HG02588 (cell line): Measurements from ENCODE around the gene CLCN2.
"Not testable (repeated sequence)": the region's sequence is repeated elsewhere in the genome, so short reads cannot be mapped to it uniquely, and the experiment has no call there.

Experiments used
- ATAC-seq: cut with Tn5 transposase; IDR thresholded peaks from one replicate; pipeline ENCODE4 v1.9.1; 2021; ENCODE audit warnings: mild to moderate bottlenecking, moderate library complexity; ENCODE audit not compliant: unreplicated experiment

Gene CLCN2

DNA sequence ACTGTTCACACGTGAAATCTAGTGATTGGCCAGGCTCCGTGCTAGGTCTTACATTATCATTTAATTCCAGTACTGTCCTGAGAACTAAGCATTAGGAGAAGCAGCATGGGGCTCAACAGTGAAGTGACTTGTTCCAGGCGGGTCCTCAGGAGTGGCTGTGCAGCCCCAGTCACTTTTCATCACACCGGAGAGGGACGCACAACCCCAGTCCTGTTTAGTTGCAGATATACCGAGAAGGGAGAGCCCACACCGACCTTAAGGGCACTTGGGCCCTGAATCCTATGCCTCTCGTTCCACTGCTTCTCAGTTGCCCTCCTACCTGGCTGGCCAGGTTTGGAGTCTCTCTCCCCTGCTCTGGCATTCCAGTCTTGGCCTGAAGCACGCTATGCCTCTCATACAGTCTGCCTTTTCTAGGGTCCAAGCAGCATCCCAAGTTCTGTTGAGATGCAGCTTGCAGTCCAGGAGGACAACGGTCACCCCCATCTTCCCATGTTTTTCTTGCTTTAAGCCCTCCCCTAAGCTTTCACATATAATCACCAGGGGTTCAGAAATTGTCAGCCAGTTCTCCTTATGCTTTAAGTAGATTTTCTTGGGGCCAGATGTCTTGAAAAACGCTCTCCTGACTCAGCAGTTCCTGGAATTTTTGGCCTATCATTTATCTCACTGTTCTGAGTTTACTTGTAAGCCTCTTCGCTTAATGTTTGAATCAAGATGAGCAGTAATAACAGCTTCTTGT lies 13.9 kb downstream of the CLCN2 start:
- ATAC-seq: no peak

- no peak for ATAC-seq
Observed at GRCh38 chr3:184346480-184347190, 14.8 kb downstream of the CLCN2 start.

- no peak for ATAC-seq
Observed at GRCh38 chr3:184345317-184346144, 15.9 kb downstream of the CLCN2 start.

GRCh38 chr3:184344579-184345316 lies 16.7 kb downstream of the CLCN2 start:
- no peak for ATAC-seq

- ATAC-seq: no peak
Observed at GRCh38 chr3:184343200-184343876, 18.1 kb downstream of the CLCN2 start.

DNA sequence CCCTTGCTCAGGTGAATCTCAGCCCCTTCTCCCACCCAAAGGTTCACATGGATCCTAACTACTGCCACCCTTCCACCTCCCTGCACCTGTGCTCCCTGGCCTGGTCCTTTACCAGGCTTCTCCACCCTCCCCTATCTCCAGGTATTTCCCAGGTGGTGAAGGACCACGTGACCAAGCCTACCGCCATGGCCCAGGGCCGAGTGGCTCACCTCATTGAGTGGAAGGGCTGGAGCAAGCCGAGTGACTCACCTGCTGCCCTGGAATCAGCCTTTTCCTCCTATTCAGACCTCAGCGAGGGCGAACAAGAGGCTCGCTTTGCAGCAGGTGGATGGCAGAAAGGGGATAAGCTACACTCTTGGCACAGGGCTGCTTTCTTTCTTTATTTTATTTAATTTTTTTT lies 19.5 kb downstream of the CLCN2 start:
- no peak for ATAC-seq

GRCh38 chr3:184339451-184340135 lies 21.8 kb downstream of the CLCN2 start:
- not testable (repeated sequence) for ATAC-seq

DNA sequence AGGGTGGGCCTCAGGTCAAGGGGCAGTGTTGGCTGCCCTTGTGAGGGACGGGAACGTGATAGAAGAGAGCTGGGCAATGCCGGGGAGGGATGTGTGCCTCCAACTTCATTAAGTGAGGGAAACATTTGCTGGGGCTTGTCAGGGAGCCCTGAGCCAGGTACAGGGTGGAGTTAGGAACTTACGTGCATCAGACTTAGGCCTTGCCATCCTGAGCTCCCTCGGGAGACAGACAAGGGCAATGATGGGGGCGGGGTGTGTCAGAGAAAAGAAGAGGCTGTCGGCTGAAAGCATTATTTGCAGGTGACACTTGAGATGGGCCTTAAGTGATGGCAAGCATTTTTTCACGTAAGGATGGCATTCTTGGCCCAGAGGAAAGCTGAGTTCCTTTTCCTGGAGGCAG lies 22.4 kb downstream of the CLCN2 start:
- ATAC-seq: no peak

GRCh38 chr3:184338511-184338945 lies 22.9 kb downstream of the CLCN2 start:
- ATAC-seq: no peak

GRCh38 chr3:184337981-184338380 lies 23.4 kb downstream of the CLCN2 start:
- no peak for ATAC-seq

- no peak for ATAC-seq
Observed at GRCh38 chr3:184337399-184337714, 24.0 kb downstream of the CLCN2 start, which contains the start of gene FAM131A. TSS of gene FAM131A (plus strand) at chr3:184337600. CDS start at chr3:184337631, 31 bp downstream.

- no peak for ATAC-seq
Observed at GRCh38 chr3:184336547-184337398, 24.6 kb downstream of the CLCN2 start.

DNA sequence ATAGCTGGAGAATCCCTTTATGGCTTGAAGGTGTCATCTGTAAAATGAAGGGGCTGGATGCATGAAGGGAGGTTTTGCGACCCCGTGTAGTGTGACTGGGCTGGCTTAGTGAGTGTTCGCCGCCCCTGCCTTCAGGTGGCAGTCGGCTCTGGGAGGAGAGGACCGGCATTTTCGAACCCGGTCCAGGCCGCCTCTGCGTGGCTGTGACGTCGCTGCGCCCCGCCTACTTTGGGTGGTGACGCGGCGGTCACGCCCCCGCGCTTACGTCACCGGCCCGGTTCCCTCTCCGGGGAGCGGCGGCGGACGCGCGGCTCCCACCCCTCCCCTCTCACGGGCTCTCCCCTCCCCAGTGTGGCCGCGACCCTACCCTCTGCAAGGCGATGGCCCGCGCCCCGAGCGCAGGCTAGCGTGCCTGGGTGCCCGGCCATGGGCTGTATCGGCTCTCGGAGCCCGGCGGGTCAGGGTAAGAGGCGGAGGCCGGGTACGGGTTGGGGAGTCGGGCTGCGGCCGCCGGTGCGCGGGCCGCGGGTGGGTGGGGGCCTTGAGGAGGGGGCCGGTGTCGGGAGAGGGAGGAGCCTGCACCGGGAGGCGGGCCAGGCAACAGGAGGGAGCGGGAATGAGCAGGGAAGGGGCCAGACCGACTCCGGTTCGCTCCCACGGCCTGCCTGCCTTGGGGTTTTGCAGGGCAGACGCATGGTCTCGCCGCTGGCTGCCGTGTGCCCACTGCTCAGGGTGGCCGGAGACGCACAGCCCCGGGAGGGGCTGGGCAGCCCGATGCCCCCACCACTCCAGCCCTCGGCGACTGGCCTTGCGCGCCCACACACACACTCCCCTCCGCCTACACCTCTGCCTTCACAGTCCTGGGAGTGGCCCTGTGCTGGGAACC lies 25.5 kb downstream of the CLCN2 start:
- ATAC-seq: peak; percentile 79

GRCh38 chr3:184335291-184335660 lies 26.1 kb downstream of the CLCN2 start:
- no peak for ATAC-seq

DNA sequence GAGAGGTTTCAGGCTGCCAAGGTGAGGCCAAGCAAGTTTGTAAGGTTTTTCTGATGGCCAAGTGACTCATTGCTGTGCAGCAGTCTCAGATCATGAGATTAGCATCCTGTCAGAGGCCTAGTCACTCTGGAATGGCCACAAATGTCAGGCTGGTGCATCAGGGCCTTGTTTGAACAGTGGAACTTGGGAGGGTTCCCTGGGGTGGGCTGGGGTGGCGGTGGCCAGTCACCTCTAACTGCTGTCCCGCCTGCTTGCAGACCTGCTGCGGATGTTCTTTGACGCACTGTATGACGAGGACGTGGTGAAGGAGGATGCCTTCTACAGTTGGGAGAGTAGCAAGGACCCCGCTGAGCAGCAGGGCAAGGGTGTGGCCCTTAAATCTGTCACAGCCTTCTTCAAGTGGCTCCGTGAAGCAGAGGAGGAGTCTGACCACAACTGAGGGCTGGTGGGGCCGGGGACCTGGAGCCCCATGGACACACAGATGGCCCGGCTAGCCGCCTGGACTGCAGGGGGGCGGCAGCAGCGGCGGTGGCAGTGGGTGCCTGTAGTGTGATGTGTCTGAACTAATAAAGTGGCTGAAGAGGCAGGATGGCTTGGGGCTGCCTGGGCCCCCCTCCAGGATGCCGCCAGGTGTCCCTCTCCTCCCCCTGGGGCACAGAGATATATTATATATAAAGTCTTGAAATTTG lies 26.8 kb downstream of the CLCN2 start:
- ATAC-seq: no peak

DNA sequence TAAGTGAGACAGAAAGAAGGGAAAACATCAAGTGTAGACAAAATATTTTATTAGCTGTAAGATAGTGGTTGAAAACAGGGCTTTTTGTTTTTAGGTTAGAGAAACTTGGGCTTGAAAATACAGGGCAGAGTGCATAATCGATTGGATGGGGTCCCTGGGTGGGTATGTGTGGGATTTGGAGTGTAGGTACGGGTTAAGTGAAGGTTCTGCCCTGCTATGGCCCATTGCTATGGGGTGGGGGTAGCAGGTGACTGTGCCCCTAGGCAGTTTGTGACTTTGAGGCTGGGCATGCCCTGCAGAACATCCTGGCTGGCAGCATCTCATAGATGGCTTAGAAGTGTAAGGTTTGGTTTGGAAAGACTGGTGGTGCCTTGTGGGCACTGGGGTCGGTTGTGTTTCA lies 27.7 kb downstream of the CLCN2 start:
- ATAC-seq: no peak

- no peak for ATAC-seq
Observed at GRCh38 chr3:184333190-184333589, 28.2 kb downstream of the CLCN2 start.
